Erythroblast (primary cell): Measurements from ENCODE around the gene MRPL9.

Source experiments
- GATA1 ChIP-seq: IDR thresholded peaks from 2 replicates; pipeline ENCODE4 v1.6.1; 2011; ENCODE audit warnings: low read depth, mild to moderate bottlenecking, control low read depth, low read length, moderate library complexity
- POLR2A ChIP-seq: IDR thresholded peaks from 2 replicates; pipeline ENCODE4 v1.6.1; 2011; ENCODE audit warnings: mild to moderate bottlenecking, low read length

DNA sequence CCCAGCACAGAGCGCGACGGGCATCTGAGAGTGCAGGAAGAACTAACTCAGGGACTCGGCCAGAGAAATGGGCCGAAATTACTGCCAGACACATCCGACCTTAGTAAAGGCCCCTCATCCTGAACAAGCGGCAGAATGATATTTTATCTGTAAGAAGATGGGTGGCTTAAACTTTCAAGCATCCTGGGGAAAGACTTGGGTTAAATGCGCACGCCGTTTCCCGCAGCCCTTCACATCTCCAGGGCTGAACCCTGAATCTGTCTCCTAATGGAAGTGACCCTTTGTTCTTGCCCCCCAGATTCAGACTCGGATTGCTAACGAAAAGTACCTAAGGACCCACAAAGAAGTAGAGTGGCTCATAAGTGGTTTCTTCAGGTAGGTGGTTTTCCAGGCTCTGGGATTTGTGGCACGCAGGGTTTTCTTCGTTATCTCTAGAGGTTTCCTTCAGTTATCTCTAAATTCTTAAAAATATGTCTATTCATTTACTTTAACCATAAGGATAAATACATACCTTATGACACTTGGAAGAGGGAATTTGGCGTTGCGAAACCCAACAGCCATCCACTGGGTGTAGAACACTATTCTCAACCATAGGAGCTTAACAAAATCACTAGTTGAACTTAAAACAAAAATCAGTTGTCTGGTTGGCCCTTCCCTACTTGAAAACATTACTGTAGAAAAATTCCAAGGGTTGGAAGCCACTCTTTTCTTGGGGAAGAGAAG, 41.3 kb downstream of the MRPL9 start:
- no peak for TF ChIP-seq POLR2A
- no peak for TF ChIP-seq GATA1
